Lower leg skin (tissue), 4 donors: ENCODE measurements around the gene GPC6. TPM values are rescaled to one million over a fixed set of nuclear protein-coding genes. Genes with fewer than 3 reads are reported as not detected.

Experiments used
- DNase-seq, 2 donors: peaks; one replicate each; pipeline ENCODE4 v3.0.0-alpha.2; 2019; ENCODE audit warnings: low spot score in 2 of 2
- H3K4me3 ChIP-seq: fragments of 200-600 bp; sonication (generic); 2 replicates; pipeline ENCODE4 v1.5.1; 2017; ENCODE audit warnings: mild to moderate bottlenecking, low read depth; ENCODE audit not compliant: poor library complexity, severe bottlenecking
- CTCF ChIP-seq, 3 donors: fragments of 450-650 bp; IDR thresholded peaks; one replicate each; pipeline ENCODE4 v1.5.1; 2016; ENCODE audit warnings: antibody characterized with exemption in 3 of 3, mild to moderate bottlenecking in 3 of 3, moderate library complexity in 2 of 3
- POLR2A ChIP-seq, 2 donors: fragments of 450-650 bp; IDR thresholded peaks; one replicate each; pipeline ENCODE4 v1.6.1; 2016 to 2017; ENCODE audit warnings: antibody characterized with exemption in 2 of 2, mild to moderate bottlenecking in 1 of 2, moderate library complexity in 1 of 2
- WGBS, 2 donors: methylation state at CpG; one replicate each; pipeline ENCODE4 v1.1.5; 2018; 5-methylcytosine and 5-hydroxymethylcytosine counted together
- intact Hi-C: fragments of 100-400 bp; cut with DNase I; formaldehyde crosslinking; loops from one replicate; pipeline ENCODE4 v1.15.0; 2023; ENCODE audit warnings: low total_unique reads
- total RNA-seq, 4 donors: library from RNA; depleted of rRNA; stranded (reverse); fragments of >200 nt; gene quantifications; one replicate each; pipeline ENCODE4 v1.1.0, GENCODE V29; 2016

Gene GPC6
- total RNA-seq, 4 donors from 2014 or later, result 1.4 to 5.2 (median 2.5) TPM

- WGBS, 2 donors, result 88 to 90% methylated on average over 2 of the region's 2 CpGs
- H3K4me3 ChIP-seq, result no peak overlapping the region
- intact Hi-C loops, result no loop called here
- TF ChIP-seq POLR2A (IDR thresholded peaks at IDR 0.05) (no peak), CTCF (IDR thresholded peaks at IDR 0.05) (no peak)
- DNase-seq, result no peak
Measured at GRCh38 chr13:93859716-93860115, 633.1 kb downstream of the GPC6 start.

DNA sequence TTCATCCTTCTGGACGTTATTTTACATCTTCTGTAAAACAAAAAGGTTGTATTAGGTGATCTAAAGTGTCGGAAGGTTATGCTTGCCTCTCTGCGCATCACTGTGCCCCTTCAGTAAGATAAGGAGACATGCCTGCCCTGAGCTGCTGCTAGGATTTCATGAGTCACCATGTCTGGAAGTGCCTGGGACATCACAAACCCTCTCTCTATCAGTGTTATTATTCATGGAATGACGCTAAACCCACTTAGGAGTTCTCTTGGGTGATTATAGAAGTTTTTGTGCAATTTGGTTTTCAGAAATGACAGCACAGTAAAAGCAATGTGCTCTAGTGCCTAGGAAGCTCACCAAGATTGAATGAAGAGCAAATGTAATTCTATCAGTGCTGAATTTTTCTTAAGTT lies 635.2 kb downstream of the GPC6 start:
- intact Hi-C loops, result no loop called here
- DNase-seq, result no peak
- 80 to 81% methylated on average over 4 of the region's 4 CpGs for WGBS, 2 donors
- TF ChIP-seq POLR2A (IDR thresholded peaks at IDR 0.05) (no peak), CTCF (IDR thresholded peaks at IDR 0.05) (no peak)
- H3K4me3 ChIP-seq, result no peak overlapping the region

GRCh38 chr13:93862259-93862658 lies 635.7 kb downstream of the GPC6 start:
- no peak overlapping the region for H3K4me3 ChIP-seq
- intact Hi-C loops, result no loop called here
- DNase-seq, result no peak
- WGBS, 2 donors, result 79 to 91% methylated on average over 2 of the region's 2 CpGs
- TF ChIP-seq POLR2A (IDR thresholded peaks at IDR 0.05), result no peak
- no peak for TF ChIP-seq CTCF (IDR thresholded peaks at IDR 0.05)

DNA sequence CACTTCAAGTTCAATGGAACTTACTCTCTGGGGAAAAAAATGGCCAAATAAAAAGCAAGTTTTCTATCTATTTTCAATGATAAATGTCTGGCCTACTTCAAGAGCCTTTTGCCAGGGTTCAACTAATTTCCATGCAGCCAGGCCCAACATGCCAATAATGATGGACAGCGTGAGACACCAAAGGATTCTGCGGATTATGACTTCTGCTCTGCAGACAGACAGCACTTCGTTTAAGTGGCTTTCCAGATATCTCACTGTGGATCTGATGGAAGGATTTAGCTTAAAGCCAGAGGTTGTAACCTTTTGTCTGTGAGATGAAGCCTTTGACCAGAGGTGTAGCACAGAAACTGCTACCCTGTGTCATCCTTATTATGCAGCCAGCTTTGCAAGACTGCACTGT lies 638.6 kb downstream of the GPC6 start:
- no peak for TF ChIP-seq CTCF (IDR thresholded peaks at IDR 0.05)
- TF ChIP-seq POLR2A (IDR thresholded peaks at IDR 0.05), result no peak
- intact Hi-C loops, result no loop called here
- WGBS, 2 donors, result 73 to 81% methylated on average over 3 of the region's 3 CpGs
- H3K4me3 ChIP-seq, result no peak overlapping the region
- DNase-seq, result no peak

DNA sequence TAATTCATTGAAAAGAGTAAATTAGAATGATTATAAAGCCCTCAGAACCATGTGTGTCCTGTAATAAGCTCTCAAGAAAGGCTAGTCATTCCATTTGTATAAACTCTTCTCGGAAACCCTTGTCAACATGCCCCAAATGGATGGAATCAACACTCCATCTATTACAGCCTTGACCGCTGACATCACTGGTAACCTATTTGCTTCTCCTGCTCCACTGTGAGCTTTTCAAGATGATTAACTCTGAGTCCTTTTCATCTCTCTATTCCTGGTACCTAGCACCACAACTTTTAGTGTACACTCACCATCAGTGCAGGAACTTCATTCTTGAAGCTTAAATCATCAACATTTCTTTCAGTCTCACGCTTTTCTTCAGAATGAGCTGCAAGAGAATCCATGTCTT lies 640.9 kb downstream of the GPC6 start:
- DNase-seq, result no peak
- intact Hi-C loops, result no loop called here

More for the DNA sequence above, 640.9 kb downstream of the GPC6 start:
- H3K4me3 ChIP-seq, result no peak overlapping the region
- 89 to 92% methylated on average over 3 of the region's 3 CpGs for WGBS, 2 donors
- TF ChIP-seq POLR2A (IDR thresholded peaks at IDR 0.05) (no peak), CTCF (IDR thresholded peaks at IDR 0.05) (no peak)
